Muscle of back (tissue), 11 donors: Measurements from ENCODE around the gene ARMC12. TPM values are rescaled to one million over a fixed set of nuclear protein-coding genes. Genes with fewer than 3 reads are reported as not detected.

Source experiments
- DNase-seq, 3 donors: peaks; one replicate each; pipeline versions ENCODE4 v3.0.0 to v3.0.0-alpha.2; 2013
- polyA plus RNA-seq, 10 donors: library from polyadenylated mRNA; unstranded; fragments of 120-200 nt; gene quantifications; one replicate each; pipeline ENCODE4 v1.2.1, GENCODE V29; 2013; ENCODE audit not compliant: insufficient read length in 10 of 10

ARMC12 gene
- polyA plus RNA-seq, 10 donors = 0.59 to 1.6 (median 0.99) TPM

DNA sequence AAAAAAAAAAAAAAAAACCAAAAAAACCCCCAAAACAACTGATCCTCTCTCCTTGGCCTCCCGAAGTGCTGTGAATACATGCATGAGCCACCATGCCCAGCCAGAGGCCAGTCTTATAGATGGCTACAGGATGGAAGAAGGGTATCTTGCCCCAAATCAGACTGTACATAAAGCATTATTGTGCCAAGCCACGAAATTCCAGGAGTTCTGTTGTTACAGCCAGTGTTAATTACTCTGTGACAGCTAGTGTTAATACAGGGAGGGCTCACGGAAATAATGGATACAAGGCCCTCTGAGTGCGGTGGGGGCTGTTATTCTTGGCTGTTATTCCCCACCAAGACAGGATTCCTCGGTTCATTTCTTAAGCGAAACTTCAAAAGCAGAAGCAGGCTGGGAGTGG lies 38.2 kb downstream of the ARMC12 start:
- DNase-seq = no peak

DNA sequence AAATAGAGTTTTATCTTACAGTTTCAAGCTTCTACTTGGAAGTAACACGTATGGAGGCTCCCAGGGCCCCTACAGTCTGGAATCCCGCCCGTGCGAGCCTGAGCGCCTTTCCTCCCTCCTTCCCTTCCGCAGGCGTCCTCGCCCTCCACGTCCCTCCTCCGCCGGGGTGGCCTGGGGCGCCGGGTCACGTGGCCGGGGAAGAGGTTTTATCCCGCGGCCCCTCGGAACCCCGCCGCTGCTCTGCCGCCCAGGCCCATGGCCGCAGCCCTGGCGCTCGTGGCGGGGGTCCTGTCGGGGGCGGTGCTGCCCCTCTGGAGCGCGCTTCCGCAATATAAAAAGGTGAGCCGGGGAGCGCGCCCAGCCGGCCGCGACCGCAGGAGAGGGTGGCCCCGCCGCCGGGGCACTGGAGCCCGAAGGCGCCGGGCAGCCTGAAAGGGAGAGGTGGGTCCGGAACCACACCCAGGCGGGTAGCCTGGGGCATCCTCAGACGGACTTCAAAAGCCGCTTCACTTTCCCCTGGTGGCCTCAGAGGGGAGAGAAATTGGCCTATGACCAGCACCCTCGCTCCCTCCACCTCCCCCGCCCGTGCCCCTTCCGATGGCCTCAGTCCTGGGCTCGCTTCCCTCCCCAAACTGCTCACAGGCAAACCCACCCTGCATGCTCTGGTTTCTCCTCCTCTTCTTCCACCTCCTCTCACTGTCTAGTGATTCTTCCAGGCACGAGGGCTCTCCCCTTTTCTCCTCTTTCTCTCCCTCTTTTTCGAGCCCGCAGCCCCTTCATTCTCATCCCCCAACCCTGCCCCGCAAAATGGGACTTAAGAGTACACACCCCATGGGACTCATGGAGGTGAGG lies 39.8 kb downstream of the ARMC12 start, which contains the start of gene CLPSL2:
Gene CLPSL2 (plus strand): TSS at position 235 of the 852 bp plus-strand sequence. CDS start 21 bp downstream, at position 256.
- peak in 2 of 3 donors; percentile 16 to 59 for DNase-seq

DNA sequence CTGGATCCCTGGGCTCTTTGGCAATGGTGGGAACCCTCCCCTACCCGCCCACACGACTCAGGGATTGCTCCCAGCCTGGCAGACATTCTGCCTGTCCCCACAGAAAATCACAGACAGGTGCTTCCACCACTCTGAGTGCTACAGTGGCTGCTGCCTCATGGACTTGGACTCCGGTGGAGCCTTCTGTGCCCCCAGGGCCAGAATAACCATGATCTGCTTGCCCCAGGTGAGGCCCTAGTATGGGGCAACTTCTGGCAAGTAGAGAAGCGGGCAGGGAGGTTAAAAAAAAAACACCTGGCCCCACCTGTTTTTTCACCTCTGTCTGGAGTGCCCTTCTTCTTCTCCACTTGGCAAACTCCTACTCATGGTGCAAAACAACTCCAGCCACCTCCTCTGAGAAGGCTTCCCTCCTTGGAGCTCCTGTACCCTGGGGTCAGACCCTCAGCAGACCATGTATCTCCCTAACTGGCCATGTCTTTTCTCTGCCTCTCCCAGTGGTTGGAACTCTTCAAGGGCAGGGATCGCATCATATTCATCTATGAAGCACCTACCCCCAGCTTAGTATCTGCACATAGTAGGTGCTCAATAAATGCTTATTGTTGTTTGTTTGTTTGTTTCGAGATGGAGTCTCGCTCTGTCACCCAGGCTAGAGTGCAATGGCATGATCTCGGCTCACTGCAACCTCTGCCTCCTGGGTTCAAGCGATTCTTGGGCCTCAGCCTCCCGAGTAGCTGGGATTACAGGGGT lies 40.7 kb downstream of the ARMC12 start:
- no peak for DNase-seq

DNA sequence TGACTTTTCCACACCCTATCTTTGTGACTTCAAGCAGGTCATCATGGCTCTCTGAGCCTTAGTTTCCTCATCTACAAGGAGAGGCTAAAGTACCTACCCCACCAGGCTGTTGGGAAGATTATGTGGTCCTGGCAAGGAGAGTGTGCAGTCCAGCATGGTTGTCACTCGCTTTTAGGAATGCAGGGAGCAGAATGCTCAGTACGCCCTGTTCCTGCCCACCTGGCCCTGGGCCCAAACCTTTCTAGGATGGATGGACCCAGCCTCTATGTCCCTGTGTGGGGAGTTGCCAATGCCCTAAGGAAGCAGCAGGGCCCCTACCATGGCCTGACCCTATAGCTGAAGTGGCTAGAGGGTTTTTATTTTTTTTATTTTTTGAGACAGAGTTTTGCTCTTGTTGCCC lies 41.6 kb downstream of the ARMC12 start:
- no peak for DNase-seq

DNA sequence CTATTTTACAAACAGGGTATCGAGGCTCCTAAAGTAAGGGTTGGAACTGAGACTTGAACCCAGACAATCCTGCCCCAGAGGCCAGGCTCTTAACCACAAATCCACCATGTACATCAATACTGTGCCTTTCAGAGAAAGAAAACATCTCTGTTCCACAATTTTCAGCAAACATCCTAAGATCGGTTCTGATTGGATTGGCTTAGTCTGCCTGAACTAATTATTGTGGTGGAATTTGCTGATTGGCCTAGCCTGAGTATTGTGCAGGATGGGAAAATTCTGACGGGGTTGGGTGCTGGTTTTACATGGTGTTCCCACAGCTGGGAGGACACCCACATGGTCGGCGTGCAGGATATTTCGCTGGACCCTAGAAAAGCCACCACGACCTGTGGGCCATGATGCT lies 43.9 kb downstream of the ARMC12 start, which contains the start of gene CLPSL1:
Gene CLPSL1 (plus strand): TSS at position 301 of the 400 bp plus-strand sequence. CDS start 92 bp downstream, at position 393.
- no peak for DNase-seq

DNA sequence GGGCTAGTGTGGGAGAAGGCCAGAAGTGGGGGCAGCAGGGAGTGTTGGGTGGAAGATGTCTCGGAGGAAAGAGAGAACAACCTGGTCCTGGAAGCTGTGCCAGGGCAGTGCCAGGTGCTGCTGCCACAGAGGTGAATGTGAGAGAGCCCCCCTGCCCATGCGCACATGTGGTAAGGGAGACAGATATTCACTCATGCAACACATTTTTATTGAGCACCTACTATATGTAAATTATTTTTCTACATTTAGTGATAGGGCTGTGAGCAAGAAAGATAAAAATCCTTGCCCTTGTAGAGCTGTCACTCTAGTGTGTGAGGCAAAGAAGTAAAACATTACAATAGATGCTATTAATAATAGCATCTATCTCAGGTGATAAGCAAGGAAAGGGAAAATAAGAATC lies 44.5 kb downstream of the ARMC12 start:
- no peak for DNase-seq

DNA sequence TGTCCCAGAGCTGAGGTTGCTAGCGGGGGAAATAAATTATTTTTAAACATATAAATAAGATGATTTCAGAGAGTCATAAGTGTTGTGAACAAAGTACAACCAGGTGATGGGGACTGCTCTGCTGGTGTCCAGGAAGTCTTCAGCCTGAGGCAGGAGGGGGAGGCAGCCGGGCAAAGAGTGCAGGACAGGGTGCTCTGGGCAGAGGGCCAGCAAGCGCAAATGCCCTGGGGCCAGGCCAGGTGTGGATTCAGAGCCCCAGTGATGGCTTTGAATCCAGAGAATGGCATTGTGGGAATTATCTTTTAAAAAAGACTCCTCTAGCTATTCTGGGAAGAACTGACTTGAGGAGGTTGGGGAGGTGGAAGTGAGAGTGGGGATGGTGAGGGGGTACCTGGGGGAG lies 45.6 kb downstream of the ARMC12 start:
- no peak for DNase-seq

DNA sequence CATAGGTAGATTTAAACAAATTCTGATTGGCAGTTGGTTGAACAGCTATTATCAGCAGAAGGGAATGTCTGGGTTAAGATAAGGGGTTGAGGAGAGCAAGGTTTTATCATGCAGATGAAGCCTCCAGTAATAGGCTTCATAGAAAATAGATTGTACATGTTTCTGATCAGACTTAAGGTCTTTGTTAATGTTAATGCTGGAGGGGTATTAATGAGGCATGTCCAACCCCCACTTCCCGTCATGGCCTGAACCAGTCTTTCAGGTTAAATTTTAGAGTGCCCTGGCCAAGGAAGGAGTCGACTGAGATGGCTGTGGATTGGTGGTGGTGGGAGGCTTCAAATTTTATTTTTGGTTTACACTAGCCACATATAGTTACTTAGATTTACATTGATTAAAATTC lies 47.4 kb downstream of the ARMC12 start:
- DNase-seq = no peak

DNA sequence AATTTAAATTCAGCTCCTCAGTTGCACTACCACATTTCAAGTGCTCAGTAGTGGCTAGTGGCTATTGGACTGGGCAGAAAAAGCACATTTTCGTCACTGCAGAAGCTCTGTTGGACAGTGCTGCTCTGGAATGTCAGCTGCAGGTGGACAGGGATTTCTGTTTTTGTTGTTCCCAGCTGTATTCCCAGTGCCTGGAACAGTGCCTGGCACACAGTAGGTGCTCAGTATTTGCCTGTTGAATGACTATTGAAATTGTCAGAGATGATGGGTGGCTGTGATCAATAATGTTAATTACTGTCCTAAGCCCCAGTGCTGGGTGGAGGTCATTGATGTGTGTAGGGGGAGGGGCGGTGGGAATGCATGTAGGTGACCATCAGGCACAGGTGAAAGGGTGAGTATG lies 49.4 kb downstream of the ARMC12 start:
- no peak for DNase-seq

DNA sequence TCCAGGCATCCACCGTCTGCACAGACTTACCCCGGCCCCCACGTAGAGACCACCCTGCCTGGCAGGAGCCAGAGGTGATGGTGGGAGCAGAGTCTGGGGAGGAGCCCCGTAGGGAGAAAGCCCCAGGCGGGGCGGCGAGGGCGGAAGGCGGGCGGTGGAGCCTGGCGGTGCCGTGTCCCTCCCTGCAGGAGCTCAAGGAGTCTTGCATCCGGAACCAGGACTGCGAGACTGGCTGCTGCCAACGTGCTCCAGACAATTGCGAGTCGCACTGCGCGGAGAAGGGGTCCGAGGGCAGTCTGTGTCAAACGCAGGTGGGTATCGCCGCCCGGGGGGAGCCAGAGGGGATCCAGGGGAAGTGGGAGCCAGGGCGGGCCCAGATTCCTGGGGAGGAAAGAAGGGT lies 50.0 kb downstream of the ARMC12 start:
- DNase-seq = no peak

DNA sequence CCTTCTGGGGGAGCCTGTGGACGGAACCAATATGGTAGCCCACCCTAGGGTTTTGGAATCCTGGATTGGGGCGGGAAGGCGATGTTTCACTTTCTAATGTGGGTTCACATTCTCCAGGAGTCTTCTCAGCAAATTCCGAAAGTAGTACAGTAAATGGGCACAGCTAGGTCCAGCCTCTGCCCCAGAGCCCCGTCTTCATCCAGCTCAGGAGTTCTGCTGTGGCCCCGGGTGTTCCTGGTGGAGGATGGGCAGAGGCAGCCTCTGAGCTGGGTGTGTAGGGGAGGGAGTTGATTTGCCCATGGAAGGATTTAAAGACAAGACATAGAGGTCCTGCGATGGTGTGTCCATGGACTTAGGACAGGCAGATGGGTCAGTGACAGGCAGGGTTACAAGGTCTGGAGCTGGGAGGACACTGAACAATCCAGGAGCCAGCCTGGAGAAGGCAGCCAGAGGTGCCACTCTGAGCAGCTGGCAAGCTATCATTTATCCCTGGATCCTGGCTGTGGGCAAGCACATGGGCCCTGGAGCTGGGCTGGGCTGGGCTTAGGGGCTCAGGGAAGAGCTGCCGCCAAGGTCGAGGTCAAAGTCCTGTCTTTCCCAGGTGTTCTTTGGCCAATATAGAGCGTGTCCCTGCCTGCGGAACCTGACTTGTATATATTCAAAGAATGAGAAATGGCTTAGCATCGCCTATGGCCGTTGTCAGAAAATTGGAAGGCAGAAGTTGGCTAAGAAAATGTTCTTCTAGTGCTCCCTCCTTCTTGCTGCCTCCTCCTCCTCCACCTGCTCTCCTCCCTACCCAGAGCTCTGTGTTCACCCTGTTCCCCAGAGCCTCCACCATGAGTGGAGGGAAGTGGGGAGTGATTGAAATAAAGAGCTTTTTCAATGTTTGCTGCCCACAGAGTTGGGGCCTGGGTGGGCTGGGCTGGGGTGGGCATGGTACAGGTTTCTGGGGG lies 50.7 kb downstream of the ARMC12 start:
- no peak for DNase-seq

DNA sequence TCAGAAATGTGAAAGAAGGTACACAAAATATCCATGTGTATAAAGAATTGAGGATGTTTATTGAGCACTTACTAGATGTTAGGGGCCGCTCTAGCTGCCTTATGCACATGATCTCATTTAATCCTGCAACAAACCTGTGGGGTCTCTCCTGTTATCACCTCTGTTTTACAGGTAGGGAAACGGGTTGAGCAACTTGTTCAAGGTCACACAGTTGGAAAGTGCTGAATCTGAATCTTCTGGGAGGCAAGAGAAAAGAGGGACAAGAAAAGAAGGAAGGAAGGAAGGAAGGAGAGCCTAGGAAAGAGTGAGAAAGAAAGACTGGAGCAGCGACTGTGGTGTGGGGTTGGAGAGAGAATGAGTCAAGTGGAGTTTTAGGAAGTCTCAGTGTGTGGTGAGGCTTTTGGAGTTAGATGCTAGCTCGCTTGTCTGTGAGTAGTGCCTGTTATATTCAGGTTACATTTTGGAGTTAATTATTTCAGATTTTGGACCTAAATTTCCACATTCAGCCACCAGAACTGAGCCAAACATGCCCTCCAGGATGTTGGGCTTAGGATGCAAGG lies 51.7 kb downstream of the ARMC12 start:
- no peak for DNase-seq

DNA sequence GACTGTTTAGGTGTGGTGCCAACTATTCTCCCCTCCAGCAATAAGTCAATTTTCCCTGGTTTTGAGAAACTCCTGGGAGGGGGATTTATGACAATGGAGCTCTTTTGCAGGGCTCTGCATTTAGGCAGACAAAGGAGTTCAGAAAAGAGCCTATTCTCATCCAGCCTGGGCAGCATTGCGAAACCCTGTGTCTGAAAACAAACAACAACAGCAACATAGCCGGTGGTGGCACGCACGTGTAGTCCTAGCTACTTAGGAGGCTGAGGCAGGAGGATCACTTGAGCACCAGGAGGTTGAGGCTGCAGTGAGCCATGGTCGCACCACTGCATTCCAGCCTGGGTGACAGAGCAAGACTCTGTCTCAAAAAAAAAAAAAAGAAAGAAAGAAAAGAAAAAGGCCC lies 53.9 kb downstream of the ARMC12 start:
- DNase-seq = no peak

DNA sequence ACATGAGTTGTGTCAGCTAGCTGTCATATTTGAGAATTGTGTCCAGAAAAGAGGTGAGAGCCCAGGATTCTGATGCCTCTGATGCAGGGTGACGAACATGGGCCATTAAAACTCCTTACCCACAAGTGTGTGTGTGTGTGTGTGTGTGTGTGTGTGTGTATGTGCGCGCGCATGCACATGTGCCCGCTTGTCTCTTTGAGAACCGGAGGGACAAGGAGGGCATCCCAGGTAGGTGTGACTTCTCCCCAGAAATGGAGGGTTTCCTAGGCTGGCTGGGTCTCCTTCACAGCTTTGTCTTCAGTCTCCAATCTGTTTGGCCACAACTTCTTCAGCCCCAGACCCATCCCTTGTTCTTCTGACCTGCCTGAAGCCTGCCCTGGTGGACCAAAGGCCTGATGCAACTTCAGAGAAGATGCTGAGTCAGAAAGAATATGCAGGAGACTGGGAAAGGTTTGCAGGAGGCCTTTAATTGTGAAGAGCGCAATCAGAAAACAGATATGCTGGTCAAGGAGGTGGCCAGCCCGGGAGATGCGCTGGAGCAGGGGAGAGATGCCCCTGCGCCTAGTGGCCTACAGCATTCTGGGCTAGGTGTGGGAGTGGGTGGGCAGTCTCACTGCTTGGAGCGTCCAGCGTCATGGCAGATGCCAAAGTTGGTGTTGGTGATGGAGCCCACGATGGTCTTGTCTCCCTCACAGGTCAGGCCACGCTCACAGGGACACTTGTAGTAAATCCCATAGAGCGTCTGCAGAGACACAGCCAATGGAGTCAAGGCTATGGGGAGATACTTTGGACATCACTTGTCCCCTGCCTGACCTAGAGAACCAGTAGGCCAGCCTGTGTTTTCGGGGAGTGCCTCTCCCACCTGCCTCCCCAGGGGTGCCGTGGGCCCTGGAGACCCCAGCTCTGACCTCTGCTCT lies 58.0 kb downstream of the ARMC12 start:
- no peak for DNase-seq

DNA sequence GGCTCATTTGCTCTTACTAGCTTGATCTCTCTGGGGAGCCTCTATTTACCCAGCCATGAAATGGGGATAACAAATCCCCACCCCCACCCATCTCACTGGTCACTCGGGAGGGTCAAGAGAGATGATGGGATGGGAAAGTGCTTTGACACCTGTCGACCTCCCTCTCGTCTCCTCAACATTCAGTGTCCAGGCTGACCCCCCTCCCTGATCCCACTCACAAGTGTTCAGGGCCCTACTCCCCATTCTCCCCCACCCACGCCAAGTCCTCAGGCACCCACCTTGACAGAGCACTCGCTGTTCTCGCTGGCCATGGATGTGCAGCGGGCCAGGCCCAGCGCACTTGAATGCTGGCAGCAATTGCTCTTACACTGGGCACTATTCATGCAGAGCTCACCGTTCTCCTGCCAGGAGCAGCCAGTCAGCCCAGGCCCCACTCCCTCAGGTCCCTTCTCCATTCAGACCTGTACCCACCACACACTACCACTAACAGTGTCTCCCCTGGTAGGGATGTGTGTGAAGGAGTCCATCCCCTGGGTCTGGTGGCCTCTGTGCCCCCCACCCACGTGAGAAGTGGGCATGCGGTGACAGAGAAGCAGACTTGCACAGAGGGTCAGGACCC lies 58.7 kb downstream of the ARMC12 start:
- no peak for DNase-seq

DNA sequence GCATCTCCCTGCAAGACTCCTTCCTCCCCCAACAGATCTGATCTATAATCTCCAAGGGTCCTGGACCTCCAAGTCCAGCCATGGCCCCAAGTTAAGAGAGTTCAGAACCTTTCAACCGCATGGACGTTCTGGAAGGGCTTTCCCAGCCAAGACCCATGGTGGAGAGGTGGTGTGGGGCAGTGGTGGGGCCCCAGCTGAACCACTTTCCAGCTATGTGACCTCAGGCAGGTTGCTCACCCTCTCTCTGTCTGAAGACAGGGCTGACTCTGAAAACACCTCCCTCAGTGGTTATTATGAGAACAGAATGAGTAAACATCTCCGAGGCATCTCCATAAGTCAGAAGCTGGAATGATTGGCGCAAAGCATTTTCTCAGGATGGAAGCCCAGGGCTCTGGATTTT lies 59.4 kb downstream of the ARMC12 start:
- no peak for DNase-seq

DNA sequence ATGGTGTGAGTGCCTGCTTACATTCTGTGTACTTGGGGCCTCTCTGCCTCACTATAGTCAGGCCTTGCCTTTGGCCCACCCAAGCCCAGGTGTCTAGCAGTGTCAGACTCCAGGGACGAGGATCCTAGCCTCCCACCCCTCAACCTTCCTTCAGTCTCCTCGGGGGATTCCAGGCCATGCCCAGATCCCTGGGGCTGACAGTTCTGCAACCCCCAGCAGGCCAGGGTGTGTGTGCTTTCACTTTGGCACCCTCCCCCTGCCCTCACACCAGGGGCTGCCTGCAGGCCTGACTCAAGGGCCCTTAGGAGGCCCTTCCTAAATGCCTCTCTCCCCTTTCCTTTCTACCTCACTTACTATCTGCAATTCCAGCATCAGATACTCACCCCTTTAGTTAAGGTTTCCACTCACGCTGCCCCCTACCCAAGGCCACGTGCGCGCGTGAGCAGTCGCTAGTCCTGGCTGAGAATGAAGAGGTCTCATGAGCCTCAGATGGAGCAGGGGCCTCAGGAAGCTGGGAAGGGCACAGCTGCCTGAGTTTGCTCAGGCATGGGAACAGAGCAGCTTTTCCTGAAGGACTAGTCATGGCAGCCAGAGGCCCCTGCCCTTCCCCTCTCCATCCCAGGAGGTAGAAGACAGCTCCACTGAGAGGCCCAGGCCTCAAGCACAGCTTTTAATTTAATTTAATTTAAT lies 61.1 kb downstream of the ARMC12 start:
- no peak for DNase-seq
